ENCODE measurements around the gene SYNJ2.

- TF ChIP-seq CTCF (IDR thresholded peaks at IDR 0.05) (no peak), SIN3A (IDR thresholded peaks at IDR 0.05; ENCODE audit: borderline replicate concordance, insufficient read depth, low read depth, low read length) (no peak)
These were observed 14.6 kb downstream of the SYNJ2 start for GRCh38 chr6:157996201-157996712.
